Mucosa of rectum (tissue), 2 donors: ENCODE results near the gene TBXAS1.

ENCODE experiments used
- H3K27ac ChIP-seq, 2 donors: one replicate each; pipeline ENCODE4 v1.7.0; 2013; ENCODE audit warnings: inconsistent platforms in 2 of 2, low read depth in 2 of 2, low read length in 2 of 2
- H3K27me3 ChIP-seq, 2 donors: one replicate each; pipeline ENCODE4 v1.7.0; 2013; ENCODE audit warnings: low read length in 2 of 2; ENCODE audit not compliant: control insufficient read depth in 2 of 2, insufficient read depth in 2 of 2
- H3K36me3 ChIP-seq, 2 donors: one replicate each; pipeline ENCODE4 v1.7.0; 2013; ENCODE audit warnings: low read length in 2 of 2; ENCODE audit not compliant: control insufficient read depth in 2 of 2, insufficient read depth in 2 of 2
- H3K4me1 ChIP-seq, 2 donors: one replicate each; pipeline ENCODE4 v1.7.0; 2013; ENCODE audit warnings: low read length in 2 of 2, mild to moderate bottlenecking in 1 of 2; ENCODE audit not compliant: control insufficient read depth in 2 of 2, insufficient read depth in 2 of 2
- H3K4me3 ChIP-seq, 2 donors: one replicate each; pipeline ENCODE4 v1.7.0; 2013; ENCODE audit warnings: low read length in 2 of 2
- H3K9ac ChIP-seq, 2 donors: one replicate each; pipeline ENCODE4 v1.7.0; 2013; ENCODE audit warnings: low read length in 2 of 2, low read depth in 1 of 2, mild to moderate bottlenecking in 1 of 2
- H3K9me3 ChIP-seq, 2 donors: one replicate each; pipeline ENCODE4 v1.7.0; 2013; ENCODE audit warnings: low read length in 2 of 2; ENCODE audit not compliant: control insufficient read depth in 2 of 2
- donor health status: healthy.
- donor health status: Normal muscosa, but diverticular disease.

TBXAS1 gene

DNA sequence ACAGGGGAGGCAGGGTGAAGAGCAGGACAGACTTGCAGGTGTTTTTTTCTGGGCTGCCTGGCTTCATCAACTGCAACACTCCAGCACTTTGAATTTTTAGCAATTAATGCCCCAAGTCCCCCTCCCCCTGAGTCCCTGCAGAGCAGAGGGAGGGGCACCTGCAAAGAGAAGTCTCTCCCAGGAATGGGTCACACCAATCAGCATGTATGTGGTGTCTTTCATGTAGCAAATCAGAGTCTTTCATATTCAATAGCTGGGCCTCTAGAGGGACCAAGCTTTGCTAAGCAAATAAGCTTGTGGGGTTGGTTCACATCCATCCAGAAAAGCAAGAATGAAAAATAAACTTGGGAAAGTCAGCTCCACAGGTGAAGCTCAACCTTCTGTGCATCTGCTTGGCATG is 143.0 kb downstream of the TBXAS1 start:
- Histone ChIP-seq H3K9ac (no peak overlapping the region), H3K4me1 (no peaks in the 10 kb centered on the region), H3K27me3 (no peaks in the 10 kb centered on the region), H3K4me3 (no peak overlapping the region), H3K9me3 (no peaks in the 10 kb centered on the region), H3K27ac (no peak overlapping the region), H3K36me3 (no peaks in the 10 kb centered on the region)

DNA sequence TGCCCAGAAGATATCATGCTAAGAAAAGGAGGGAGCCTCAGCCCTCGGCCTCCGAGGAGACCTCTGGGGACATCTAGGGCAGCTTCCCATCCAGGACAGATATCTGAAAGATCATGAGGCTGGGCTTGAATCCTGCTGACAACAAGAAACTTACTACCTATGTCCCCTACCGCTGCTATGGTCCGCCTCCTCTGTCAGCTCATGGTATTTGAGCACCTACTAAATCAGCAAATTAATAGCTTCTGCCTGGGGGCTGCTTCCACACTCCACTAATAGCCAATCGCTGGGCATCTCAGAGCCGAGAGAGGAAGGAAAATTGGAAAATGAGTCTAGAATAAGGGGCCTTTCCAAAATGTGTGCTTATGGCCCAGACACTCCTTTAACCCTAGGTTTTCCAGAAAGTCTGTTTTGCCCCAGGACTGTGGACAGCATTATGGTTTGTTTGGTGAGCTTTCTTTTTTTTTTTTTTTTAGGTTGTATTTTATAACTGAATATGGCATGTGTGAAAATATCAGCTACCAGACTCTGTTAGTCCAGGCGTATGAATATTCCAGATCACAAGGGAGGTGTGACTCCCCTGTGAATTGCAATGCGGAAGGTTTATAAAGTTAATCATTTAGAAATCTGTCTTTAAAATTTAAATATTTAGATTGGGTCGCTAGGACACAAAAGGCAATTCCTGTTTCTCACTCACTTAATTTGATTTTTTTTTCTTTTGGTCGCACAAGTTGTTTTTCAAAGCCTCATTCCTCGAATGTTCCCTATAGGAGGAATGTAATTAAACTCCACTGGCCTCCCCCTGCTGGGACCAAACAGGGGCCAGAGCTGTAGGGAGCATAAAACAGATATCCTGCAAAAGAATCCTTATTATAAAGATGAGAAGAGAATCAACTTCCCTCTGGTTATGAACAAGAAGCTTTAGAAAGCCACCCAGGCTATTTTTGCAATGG is 144.3 kb downstream of the TBXAS1 start:
- Histone ChIP-seq H3K9me3 (no peaks in the 10 kb centered on the region), H3K4me3 (no peak overlapping the region), H3K27ac (no peak overlapping the region), H3K36me3 (no peaks in the 10 kb centered on the region), H3K4me1 (no peaks in the 10 kb centered on the region), H3K9ac (no peak overlapping the region), H3K27me3 (no peaks in the 10 kb centered on the region)

DNA sequence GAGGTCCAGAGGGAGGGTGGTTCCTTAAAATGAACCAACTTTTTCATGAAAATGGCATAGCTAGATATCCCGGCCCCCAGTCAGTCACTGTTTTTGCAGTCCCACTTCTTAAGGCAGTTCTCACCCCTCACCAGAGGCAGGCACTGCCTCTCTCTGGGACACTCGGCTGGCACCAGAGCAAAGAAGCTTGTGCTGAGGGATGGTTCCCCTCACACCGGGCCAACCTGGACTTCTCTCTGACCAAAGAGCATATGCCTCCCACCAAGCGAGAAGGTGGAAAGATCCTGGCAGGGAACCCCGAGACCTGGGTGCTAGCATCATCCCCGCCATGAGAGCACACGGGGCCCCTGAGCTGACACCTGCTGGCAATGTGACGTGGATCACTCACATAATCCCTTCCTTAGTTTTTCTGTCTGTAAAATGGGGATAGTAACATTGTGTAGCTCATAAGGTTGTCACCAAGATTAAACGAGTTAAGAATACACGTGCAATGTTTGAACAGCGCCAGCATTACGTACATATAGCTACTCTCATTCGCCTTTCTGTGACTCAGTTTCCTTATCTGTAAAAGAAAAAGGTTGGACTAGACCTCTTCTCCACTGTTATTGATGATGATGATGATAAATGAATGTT is 145.2 kb downstream of the TBXAS1 start:
- no peak overlapping the region for H3K27ac ChIP-seq

DNA sequence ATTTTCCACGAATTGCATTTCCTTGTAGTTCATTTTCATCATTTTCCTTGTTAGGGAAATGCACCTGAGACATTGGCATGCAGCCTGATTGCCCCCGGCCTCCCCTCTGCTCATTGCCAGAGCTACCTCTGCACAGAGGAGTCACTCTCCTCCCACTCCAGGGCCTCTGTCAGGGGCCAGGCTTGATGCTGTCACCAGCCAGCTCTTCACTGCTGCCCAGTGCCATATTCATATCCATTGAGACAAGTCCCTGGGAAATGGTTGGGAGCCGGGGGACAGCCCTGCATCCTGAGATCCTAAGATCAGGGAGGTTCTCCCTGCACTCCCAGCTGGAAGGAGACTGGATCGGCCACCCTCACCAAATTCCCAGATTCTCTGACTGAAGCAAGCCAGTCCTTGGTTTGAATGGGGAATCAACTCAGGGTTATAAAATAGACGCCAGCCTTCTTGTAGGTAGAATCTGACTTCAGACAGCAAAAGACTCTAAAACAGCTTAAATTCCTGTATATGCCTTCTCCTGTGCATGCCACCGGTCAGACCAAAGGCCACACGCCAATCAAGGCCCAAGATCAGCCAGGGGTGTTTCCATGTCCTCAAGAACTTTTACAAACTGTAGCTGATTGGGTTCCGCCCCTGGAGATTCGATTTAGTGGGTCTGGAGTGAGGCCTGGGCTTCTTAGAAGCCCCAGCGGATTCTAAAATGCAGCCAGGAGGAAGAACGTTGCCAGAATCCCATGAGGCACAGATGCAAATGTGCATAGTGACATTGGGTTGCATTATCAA is 147.2 kb downstream of the TBXAS1 start:
- Histone ChIP-seq H3K9ac (no peak overlapping the region), H3K4me3 (no peak overlapping the region), H3K9me3 (no peaks in the 10 kb centered on the region), H3K4me1 (no peaks in the 10 kb centered on the region), H3K36me3 (no peaks in the 10 kb centered on the region), H3K27ac (no peak overlapping the region), H3K27me3 (no peaks in the 10 kb centered on the region)

More for the DNA sequence above, 145.2 kb downstream of the TBXAS1 start:
- Histone ChIP-seq H3K36me3 (no peaks in the 10 kb centered on the region), H3K4me3 (no peak overlapping the region), H3K4me1 (no peaks in the 10 kb centered on the region), H3K27me3 (no peaks in the 10 kb centered on the region), H3K9ac (no peak overlapping the region), H3K9me3 (no peaks in the 10 kb centered on the region)

DNA sequence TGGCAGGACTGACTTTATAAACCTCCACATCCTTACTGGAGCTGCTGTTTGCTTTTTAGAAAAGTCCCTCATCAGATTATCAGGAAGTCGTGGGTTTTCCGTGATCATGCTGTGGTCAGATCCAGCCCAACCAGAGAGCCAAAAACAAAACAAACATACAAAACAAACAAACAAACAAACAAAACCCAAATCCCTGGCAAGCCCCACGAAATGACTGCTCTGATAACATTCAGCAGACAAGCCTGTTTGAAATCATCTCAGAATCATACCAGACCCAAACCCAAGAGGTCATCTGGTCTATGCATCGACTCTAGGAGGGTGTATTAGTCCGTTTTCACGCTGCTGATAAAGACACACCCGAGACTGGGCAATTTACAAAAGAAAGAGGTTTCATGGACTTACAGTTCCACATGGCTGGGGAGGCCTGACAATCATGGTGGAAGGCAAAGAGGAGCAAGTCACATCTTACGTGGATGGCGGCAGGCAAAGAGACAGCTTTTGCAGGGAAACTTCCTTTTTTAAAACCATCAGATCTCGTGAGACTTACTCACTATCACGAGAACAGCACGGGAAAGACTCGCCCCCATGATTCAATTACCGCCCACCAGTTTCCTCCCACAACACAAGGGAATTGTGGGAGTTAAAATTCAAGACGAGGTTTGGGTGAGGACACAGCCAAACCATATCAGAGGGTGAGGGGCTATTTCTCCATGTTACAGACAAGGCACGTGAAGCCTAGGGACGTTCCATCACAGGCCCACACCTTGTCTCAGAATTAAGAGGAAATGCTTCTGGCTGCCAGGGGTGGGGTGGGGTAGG is 148.0 kb downstream of the TBXAS1 start:
- Histone ChIP-seq H3K9ac (no peak overlapping the region), H3K27ac (no peak overlapping the region), H3K4me1 (no peaks in the 10 kb centered on the region), H3K9me3 (no peaks in the 10 kb centered on the region), H3K27me3 (no peaks in the 10 kb centered on the region), H3K36me3 (no peaks in the 10 kb centered on the region), H3K4me3 (no peak overlapping the region)

DNA sequence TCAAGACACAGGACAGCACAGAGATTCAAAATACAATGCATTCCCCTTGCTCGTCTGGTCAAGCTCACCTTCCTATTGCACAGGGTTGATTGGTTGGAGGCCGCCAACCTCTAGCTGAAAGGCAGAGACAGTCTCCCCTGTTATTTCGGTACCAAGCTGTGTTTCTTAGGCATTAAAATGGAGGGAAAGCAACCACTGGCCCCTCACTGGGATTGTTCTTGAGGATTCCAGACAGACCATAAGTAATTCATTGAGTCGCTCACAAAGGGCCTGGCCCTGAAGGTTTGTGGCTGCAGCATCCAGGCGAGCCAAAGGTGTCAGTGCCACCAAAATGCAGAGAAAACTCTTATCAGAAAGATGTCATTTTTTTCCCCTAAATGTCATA is 152.4 kb downstream of the TBXAS1 start:
- Histone ChIP-seq H3K36me3 (no peaks in the 10 kb centered on the region), H3K9me3 (no peaks in the 10 kb centered on the region), H3K4me3 (no peak overlapping the region), H3K9ac (no peak overlapping the region), H3K4me1 (no peaks in the 10 kb centered on the region), H3K27ac (no peak overlapping the region), H3K27me3 (no peaks in the 10 kb centered on the region)

DNA sequence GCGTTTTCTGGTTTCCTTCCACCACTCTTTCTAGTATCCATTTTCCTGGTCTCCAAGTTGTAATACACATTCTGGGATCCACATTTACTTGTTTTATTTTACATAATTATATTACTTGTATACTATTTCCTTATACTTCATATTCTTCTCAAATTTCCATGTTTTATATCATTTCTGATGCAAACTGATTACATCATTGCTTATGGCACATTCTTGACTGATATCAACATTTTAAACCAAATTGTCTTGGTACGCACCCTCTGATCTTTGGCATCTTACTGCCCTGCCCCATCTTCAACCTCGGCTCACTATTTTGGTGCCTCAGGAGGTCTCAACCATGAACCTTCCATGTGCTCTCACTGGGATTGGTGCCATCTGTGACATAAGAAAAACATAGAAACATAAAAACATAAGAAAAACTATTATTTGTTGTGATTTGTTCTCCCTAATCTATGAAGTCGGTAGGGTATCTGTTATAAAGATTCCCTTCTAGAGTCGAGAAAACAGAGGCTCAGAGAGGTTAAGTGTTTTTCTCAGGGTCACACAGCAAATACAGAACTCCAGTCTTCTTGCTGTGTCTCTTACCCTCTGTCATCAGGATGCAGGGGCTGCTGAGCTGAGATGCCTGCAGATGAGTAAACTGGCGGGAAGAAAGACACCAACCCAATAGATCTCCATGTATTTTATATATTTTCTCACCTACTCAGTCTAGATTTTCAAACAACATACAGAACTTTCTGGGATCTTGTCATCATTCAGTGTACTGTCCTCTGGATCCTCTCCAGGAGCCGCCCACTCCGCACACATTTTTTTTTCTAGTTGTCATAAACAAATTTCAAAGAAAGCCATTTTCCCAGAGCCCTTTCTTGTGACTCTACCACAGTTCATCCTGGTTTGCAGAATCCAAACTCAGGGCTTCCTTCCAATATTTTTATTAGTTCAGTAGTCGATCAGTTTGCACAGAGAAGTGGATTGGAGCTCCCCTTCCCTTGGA is 154.2 kb downstream of the TBXAS1 start:
- Histone ChIP-seq H3K27ac (no peak overlapping the region), H3K27me3 (no peaks in the 10 kb centered on the region), H3K9ac (no peak overlapping the region), H3K4me3 (no peak overlapping the region), H3K36me3 (no peaks in the 10 kb centered on the region), H3K9me3 (no peaks in the 10 kb centered on the region), H3K4me1 (no peaks in the 10 kb centered on the region)

DNA sequence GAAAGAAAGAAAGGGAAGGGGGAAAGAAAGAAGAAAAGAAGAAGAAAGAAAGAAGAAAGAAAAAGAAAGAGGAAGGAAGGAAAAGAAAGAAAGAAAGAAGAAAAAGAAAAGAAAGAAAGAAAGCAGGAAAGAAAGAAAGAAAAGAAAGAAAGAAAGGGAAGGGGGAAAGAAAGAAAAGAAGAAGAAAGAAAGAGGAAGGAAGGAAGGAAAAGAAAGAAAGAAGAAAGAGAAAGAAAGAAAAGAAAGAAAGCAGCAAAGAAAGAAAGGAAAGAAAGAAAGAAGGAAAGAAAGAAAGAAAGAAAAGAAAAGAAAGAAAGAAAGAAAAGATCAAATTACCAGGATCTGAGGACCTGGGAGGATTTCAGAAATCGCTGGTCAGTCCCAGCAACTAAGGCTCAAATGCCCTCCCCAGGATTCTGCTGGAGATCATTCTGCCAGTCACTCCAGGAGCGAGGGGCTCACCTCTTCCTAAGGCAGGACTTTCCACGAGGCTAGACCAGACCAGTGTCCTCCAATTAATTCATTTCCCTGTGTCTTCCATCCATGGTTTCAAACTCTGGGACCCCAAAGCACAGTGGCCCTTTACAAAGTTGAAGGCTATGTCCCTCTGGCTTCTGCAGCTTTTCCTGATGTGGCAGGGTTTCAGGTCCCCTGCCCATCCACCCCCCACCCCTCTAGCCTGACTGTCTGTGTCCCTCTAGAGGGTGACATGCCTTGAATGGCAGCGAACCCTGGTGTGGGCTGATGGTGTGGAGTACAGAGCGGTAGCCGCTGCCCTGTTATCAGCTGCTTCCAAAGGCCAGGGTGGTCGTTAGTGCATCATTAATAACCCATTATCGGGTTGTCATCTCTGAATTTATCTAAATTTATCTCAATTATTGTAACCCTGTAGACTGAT is 155.8 kb downstream of the TBXAS1 start:
- Histone ChIP-seq H3K4me1 (no peaks in the 10 kb centered on the region), H3K9me3 (no peaks in the 10 kb centered on the region), H3K27me3 (no peaks in the 10 kb centered on the region), H3K9ac (no peak overlapping the region), H3K4me3 (no peak overlapping the region), H3K27ac (no peak overlapping the region), H3K36me3 (no peaks in the 10 kb centered on the region)
